GM12874 (cell line): ENCODE data around the gene POLA1.

Experiments used
- CTCF ChIP-seq: IDR thresholded peaks from 2 replicates; pipeline ENCODE4 v1.5.1; 2011; ENCODE audit warnings: low read depth, mild to moderate bottlenecking, control low read depth, low read length, moderate library complexity; ENCODE audit not compliant: insufficient read depth

POLA1 gene

GRCh38 chrX:25006586-25007058 is 312.9 kb downstream of the POLA1 start:
- no peak for TF ChIP-seq CTCF

- no peak for TF ChIP-seq CTCF
Measured at GRCh38 chrX:25007059-25008053, 313.6 kb downstream of the POLA1 start.

GRCh38 chrX:25009407-25009806 is 315.7 kb downstream of the POLA1 start:
- no peak for TF ChIP-seq CTCF

- no peak for TF ChIP-seq CTCF
Measured at GRCh38 chrX:25010784-25011588, 317.3 kb downstream of the POLA1 start.

- TF ChIP-seq CTCF = no peak
Measured at GRCh38 chrX:25011589-25012432, 318.1 kb downstream of the POLA1 start.

- TF ChIP-seq CTCF = no peak
Measured at GRCh38 chrX:25012433-25012735, 318.7 kb downstream of the POLA1 start.
